A549 (cell line): Measurements from ENCODE around the gene SBNO1. TPM values are rescaled to one million over a fixed set of nuclear protein-coding genes. Genes with fewer than 3 reads are reported as not detected.
"Not testable (repeated sequence)": the region's sequence is repeated elsewhere in the genome, so short reads cannot be mapped to it uniquely, and the experiment has no call there.

Experiments
- ATAC-seq, 2 experiments: fragments of 200-7000 bp in 1 of 2; fragments of >200 bp in 1 of 2; cut with Nextera tagmentation in 1 of 2; cut with Tn5 transposase in 1 of 2; 3 replicates each; pipeline versions ENCODE4 v1.8.0 to v1.9.1; 2018 to 2020; ENCODE audit warnings: mild to moderate bottlenecking in 1 of 2, moderate library complexity in 1 of 2
- CTCF ChIA-PET: fragments of 300-600 bp; sonication (Branson Sonifier 250); formaldehyde crosslinking; extraction: SDS; loops from one replicate; lab custom pipeline; 2021; ENCODE audit warnings: antibody characterized with exemption, inconsistent platforms; lab: Yijun Ruan, JAX
- POLR2A ChIA-PET: fragments of 350-600 bp; formaldehyde crosslinking; extraction: SDS; loops from one replicate; lab custom pipeline; 2021; ENCODE audit warnings: antibody characterized with exemption, inconsistent platforms; lab: Yijun Ruan, JAX
- DNase-seq, 2 experiments: peaks; one replicate each; pipeline versions ENCODE4 v3.0.0 to v3.0.0-alpha.2; 2011 to 2016; ENCODE audit warnings: low read depth in 1 of 2, low spot score in 1 of 2
- FAIRE-seq: peaks from 2 replicates; lab custom pipeline; 2011; peaks lifted over from hg19 to GRCh38; lab: Jason Lieb, UNC
- H3K27ac ChIP-seq, 2 experiments: fragments of >200 bp; sonication (Bioruptor Twin); formaldehyde crosslinking; 3 replicates each; pipeline ENCODE4 v1.5.1; 2016 to 2017
- H3K4me1 ChIP-seq: fragments of >200 bp; sonication (Bioruptor Twin); formaldehyde crosslinking; 3 replicates; pipeline ENCODE4 v1.6.1; 2016
- H3K4me2 ChIP-seq: fragments of >200 bp; sonication (Bioruptor Twin); formaldehyde crosslinking; 3 replicates; pipeline ENCODE4 v1.6.1; 2016
- H3K4me3 ChIP-seq: fragments of >200 bp; sonication (Bioruptor Twin); formaldehyde crosslinking; 3 replicates; pipeline ENCODE4 v1.5.1; 2016
- H3K9me3 ChIP-seq: fragments of >200 bp; sonication (Bioruptor Twin); formaldehyde crosslinking; 3 replicates; pipeline ENCODE4 v1.6.1; 2016
- CBX2 ChIP-seq: fragments of 200-600 bp; sonication (generic); IDR thresholded peaks from 2 replicates; pipeline ENCODE4 v1.6.1; 2016; ENCODE audit warnings: low read depth, mild to moderate bottlenecking, borderline replicate concordance
- CHD4 ChIP-seq: fragments of 200-600 bp; sonication (generic); IDR thresholded peaks from 2 replicates; pipeline ENCODE4 v1.6.1; 2016; ENCODE audit warnings: antibody characterized with exemption, mild to moderate bottlenecking, borderline replicate concordance
- EHF ChIP-seq: fragments of 250-450 bp; sonication (Bioruptor Pico); IDR thresholded peaks from 2 replicates; pipeline ENCODE4 v1.5.0; 2020; ENCODE audit warnings: mild to moderate bottlenecking
- ELK1 ChIP-seq: fragments of 150-350 bp; IDR thresholded peaks from 2 replicates; pipeline ENCODE4 v1.6.1; 2014; ENCODE audit warnings: low read depth, mild to moderate bottlenecking, low read length
- EP300 ChIP-seq, 2 experiments: fragments of >200 bp; sonication (Bioruptor Twin); formaldehyde crosslinking; IDR thresholded peaks; 2 replicates in 1 of 2; 3 replicates in 1 of 2; pipeline ENCODE4 v1.6.1; 2016 to 2017
- FOSL2 ChIP-seq, 2 experiments: fragments of 450-650 bp in 1 of 2; fragments of >200 bp in 1 of 2; sonication (Bioruptor Twin) in 1 of 2; formaldehyde crosslinking; IDR thresholded peaks; 2 replicates each; pipeline versions ENCODE4 v1.5.0 to v1.6.1; 2016 to 2020; ENCODE audit warnings: mild to moderate bottlenecking in 1 of 2, moderate library complexity in 1 of 2
- FOXS1 ChIP-seq: fragments of 250-450 bp; sonication (Bioruptor Pico); IDR thresholded peaks from 2 replicates; pipeline ENCODE4 v1.5.0; 2020; ENCODE audit warnings: mild to moderate bottlenecking, moderate library complexity
- HDAC2 ChIP-seq: fragments of 200-600 bp; sonication (generic); IDR thresholded peaks from 2 replicates; pipeline ENCODE4 v1.6.1; 2016
- HOXA7 ChIP-seq: fragments of 250-450 bp; sonication (Bioruptor Pico); IDR thresholded peaks from 2 replicates; pipeline ENCODE4 v1.5.0; 2020; ENCODE audit warnings: mild to moderate bottlenecking, moderate library complexity
- JUN ChIP-seq, 2 experiments: fragments of >200 bp; sonication (Bioruptor Twin); formaldehyde crosslinking; IDR thresholded peaks; 2 replicates in 1 of 2; 3 replicates in 1 of 2; pipeline ENCODE4 v1.6.1; 2016 to 2017
- JUNB ChIP-seq: fragments of >200 bp; sonication (Bioruptor Twin); formaldehyde crosslinking; IDR thresholded peaks from 2 replicates; pipeline ENCODE4 v1.6.1; 2016
- MAX ChIP-seq: IDR thresholded peaks from 2 replicates; pipeline ENCODE4 v1.6.1; 2012
- MAZ ChIP-seq: fragments of 150-350 bp; IDR thresholded peaks from 2 replicates; pipeline ENCODE4 v1.6.1; 2014; ENCODE audit warnings: antibody characterized with exemption, low read depth, low read length, borderline replicate concordance
- NFE2L2 ChIP-seq: fragments of 150-350 bp; conservative IDR thresholded peaks from 2 replicates; pipeline ENCODE4 v1.6.1; 2014; ENCODE audit warnings: low read length
- NPAS2 ChIP-seq: fragments of 250-450 bp; sonication (Bioruptor Pico); IDR thresholded peaks from 2 replicates; pipeline ENCODE4 v1.8.0; 2022; ENCODE audit warnings: mild to moderate bottlenecking, moderate library complexity, borderline replicate concordance
- NR3C1 ChIP-seq: fragments of >200 bp; sonication (Bioruptor Twin); formaldehyde crosslinking; IDR thresholded peaks from 3 replicates; pipeline ENCODE4 v1.6.1; 2017
- PBX3 ChIP-seq: IDR thresholded peaks from 2 replicates; pipeline ENCODE4 v1.6.1; 2012
- PHF8 ChIP-seq: fragments of 200-600 bp; sonication (generic); IDR thresholded peaks from 2 replicates; pipeline ENCODE4 v1.6.1; 2016; ENCODE audit warnings: low read depth, mild to moderate bottlenecking, antibody characterized with exemption, moderate library complexity, borderline replicate concordance
- POLR2A ChIP-seq: IDR thresholded peaks from 2 replicates; pipeline ENCODE4 v1.6.1; 2012; ENCODE audit warnings: mild to moderate bottlenecking, low read length
- RARB ChIP-seq: fragments of 250-450 bp; sonication (Bioruptor Pico); IDR thresholded peaks from 2 replicates; pipeline ENCODE4 v1.8.0; 2021; ENCODE audit warnings: mild to moderate bottlenecking, moderate library complexity
- RCOR1 ChIP-seq: fragments of 150-350 bp; IDR thresholded peaks from 2 replicates; pipeline ENCODE4 v1.6.1; 2014; ENCODE audit warnings: antibody characterized with exemption, low read length, low read depth
- RFX5 ChIP-seq: fragments of 450-650 bp; IDR thresholded peaks from 2 replicates; pipeline ENCODE4 v1.7.1; 2014; ENCODE audit warnings: antibody characterized with exemption, mild to moderate bottlenecking, moderate library complexity
- RNF2 ChIP-seq: fragments of 200-600 bp; sonication (generic); IDR thresholded peaks from 2 replicates; pipeline ENCODE4 v1.6.1; 2016; ENCODE audit warnings: low read depth, mild to moderate bottlenecking, antibody characterized with exemption, moderate library complexity, borderline replicate concordance
- SMC3 ChIP-seq: fragments of >200 bp; sonication (Bioruptor Twin); formaldehyde crosslinking; IDR thresholded peaks from 3 replicates; pipeline ENCODE4 v1.6.1; 2018; ENCODE audit warnings: inconsistent platforms
- ZSCAN20 ChIP-seq: fragments of 250-450 bp; sonication (Bioruptor Pico); IDR thresholded peaks from 2 replicates; pipeline ENCODE4 v1.8.0; 2022; ENCODE audit warnings: mild to moderate bottlenecking, moderate library complexity
- WGBS: methylation state at CpG from one replicate; pipeline ENCODE4 v1.1.6; 2017; ENCODE audit errors: missing lambda C conversion rate; 5-methylcytosine and 5-hydroxymethylcytosine counted together
- polyA plus RNA-seq, 4 experiments: library from polyadenylated mRNA; depleted of rRNA in 3 of 4; stranded (reverse); fragments of >200 nt; fragmentation: RNase III in 1 of 4; extraction: RNeasy Plus Mini Kit Qiagen cat#74134 plus additional on column Dnase treatment in 1 of 4; gene quantifications; 2 replicates in 3 of 4; 3 replicates in 1 of 4; pipeline ENCODE4 v1.2.3, GENCODE V29; 2011 to 2017

Gene SBNO1
- polyA plus RNA-seq, 2 of the 4 experiments (the other 2 are of a cell fraction) = 25.9 to 35.7 TPM

GRCh38 chr12:123253641-123254459 lies 110.8 kb downstream of the SBNO1 start:
- DNase-seq (no peak), FAIRE-seq (no peak), ATAC-seq (no peak)
- TF ChIP-seq ELK1 (no peak), RNF2 (no peak), NPAS2 (no peak), POLR2A (no peak), RFX5 (no peak), CHD4 (no peak), EP300 (IDR thresholded peaks at IDR 0.05) (no peak), MAZ (no peak)
- ChIA-PET POLR2A (no interaction called here), CTCF (interaction anchor here (1.1 to 3.7 kb wide), 3 partner anchors 13 to 16 kb away, joined by 3 to 17 read pairs (median 3); no protein-coding TSS in a partner anchor)
- H3K4me3 ChIP-seq = no peak overlapping the region
- no peak overlapping the region for H3K4me2 ChIP-seq
- H3K4me1 ChIP-seq = peaks cover 34% of the 10 kb centered on the region
- H3K27ac ChIP-seq = no peak overlapping the region
- WGBS = 90% methylated on average over 23 of the region's 24 CpGs
- H3K9me3 ChIP-seq = no peaks in the 10 kb centered on the region

GRCh38 chr12:123252365-123252764 lies 112.3 kb downstream of the SBNO1 start:
- peak overlapping the region; percentile 63; the same call in 1 of the 3 replicates for H3K4me2 ChIP-seq
- FAIRE-seq, H3K4me3 ChIP-seq, ATAC-seq, DNase-seq, H3K9me3 ChIP-seq: not testable (repeated sequence)
- peaks cover 26% of the 10 kb centered on the region for H3K4me1 ChIP-seq
- CTCF ChIA-PET = interaction anchor here (1.0 to 3.7 kb wide), 5 partner anchors 14 to 350 kb away, joined by 3 to 17 read pairs (median 3); partner anchors contain the start of gene DDX55
- POLR2A ChIA-PET = interaction anchor here (1.1 to 2.3 kb wide), 2 partner anchors 20 to 113 kb away, joined by 3 to 22 read pairs; partner anchors contain the start of genes MPHOSPH9 and MTRFR
- 92% methylated on average over 9 of the region's 9 CpGs for WGBS
- H3K27ac ChIP-seq = peak overlapping the region; percentile 86 to 93

- CTCF ChIA-PET = interaction anchor here (1.0 to 3.7 kb wide), 7 partner anchors 14 to 350 kb away, joined by 3 to 17 read pairs (median 3); partner anchors contain the start of gene DDX55
- no peak for DNase-seq
- WGBS = 58% methylated on average over 8 of the region's 8 CpGs
- H3K9me3 ChIP-seq = peaks cover 7% of the 10 kb centered on the region; the same call in 1 of the 3 replicates
- peaks cover 26% of the 10 kb centered on the region for H3K4me1 ChIP-seq
- FAIRE-seq = no peak
- peak overlapping the region; percentile 63 for H3K4me2 ChIP-seq
- H3K4me3 ChIP-seq = 0 out of 3 replicates have a peak overlapping the region, but pooled peaks have one; percentile 5
- POLR2A ChIA-PET = interaction anchor here (0.9 to 2.3 kb wide), 3 partner anchors 9 to 114 kb away, joined by 3 to 22 read pairs (median 4); partner anchors contain the start of genes MPHOSPH9 and MTRFR
- TF ChIP-seq ZSCAN20 (CRISPR knock-in tag) (no peak), JUNB (no peak), CBX2 (no peak), SMC3 (no peak), RARB (CRISPR knock-in tag) (no peak), RCOR1 (no peak), FOSL2 (IDR thresholded peaks at IDR 0.05) (no peak), FOSL2 (CRISPR knock-in tag; IDR thresholded peaks at IDR 0.05) (no peak), EHF (CRISPR knock-in tag) (no peak), EP300 (IDR thresholded peaks at IDR 0.05) (no peak), NFE2L2 (no peak), PHF8 (no peak), NR3C1 (no peak), PBX3 (no peak), MAZ (no peak), HDAC2 (no peak), FOXS1 (no peak), JUN (IDR thresholded peaks at IDR 0.05) (no peak), HOXA7 (CRISPR knock-in tag) (no peak), MAX (no peak)
- H3K27ac ChIP-seq = peak overlapping the region; percentile 86 to 93
- peak in 1 of 2 experiments; percentile 12; a peak in 3 of 6 replicates for ATAC-seq
Observed at GRCh38 chr12:123251403-123252076, 113.1 kb downstream of the SBNO1 start.
